CD8-positive, alpha-beta memory T cell (primary cell): ENCODE results near the gene PRRT3. TPM values are rescaled to one million over a fixed set of nuclear protein-coding genes. Genes with fewer than 3 reads are reported as not detected.
"Not testable (repeated sequence)": the region's sequence is repeated elsewhere in the genome, so short reads cannot be mapped to it uniquely, and the experiment has no call there.

Experiments
- CTCF ChIA-PET: fragments of 350-600 bp; sonication (Branson Sonifier 250); formaldehyde crosslinking; loops from one replicate; lab custom pipeline; 2021; ENCODE audit warnings: antibody characterized with exemption; lab: Charles Lee
- POLR2A ChIA-PET: fragments of 350-600 bp; sonication (Branson Sonifier 250); formaldehyde crosslinking; loops from one replicate; lab custom pipeline; 2021; ENCODE audit warnings: antibody characterized with exemption; lab: Charles Lee
- DNase-seq, 5 donors: peaks; one replicate each; pipeline versions ENCODE4 v3.0.0 to v3.0.0-alpha.2; 2020 to 2022; ENCODE audit warnings: mixed read lengths in 1 of 5
- H3K27ac ChIP-seq: one replicate; pipeline ENCODE4 v1.7.0; 2013; ENCODE audit warnings: low read depth, mild to moderate bottlenecking, low read length, moderate library complexity
- H3K27me3 ChIP-seq: 2 replicates; pipeline ENCODE4 v1.7.0; 2013; ENCODE audit warnings: low read length, mild to moderate bottlenecking; ENCODE audit not compliant: insufficient read depth, poor library complexity, severe bottlenecking
- H3K36me3 ChIP-seq: 2 replicates; pipeline ENCODE4 v1.7.0; 2013; ENCODE audit warnings: mild to moderate bottlenecking, low read length, moderate library complexity; ENCODE audit not compliant: insufficient read depth
- H3K4me1 ChIP-seq: 2 replicates; pipeline ENCODE4 v1.7.0; 2013; ENCODE audit warnings: mild to moderate bottlenecking, low read length, moderate library complexity; ENCODE audit not compliant: insufficient read depth
- H3K4me3 ChIP-seq: 2 replicates; pipeline ENCODE4 v1.7.0; 2013; ENCODE audit warnings: mild to moderate bottlenecking, low read length
- H3K9me3 ChIP-seq: 2 replicates; pipeline ENCODE4 v1.7.0; 2013; ENCODE audit warnings: mild to moderate bottlenecking, low read length
- H3K27ac Mint-ChIP-seq, 8 donors: one replicate each; pipeline ENCODE4 v1.8.0; 2020 to 2021; ENCODE audit warnings: mixed read lengths in 8 of 8, mild to moderate bottlenecking in 6 of 8, inconsistent platforms in 3 of 8, moderate library complexity in 3 of 8
- H3K27me3 Mint-ChIP-seq, 2 donors: one replicate each; pipeline ENCODE4 v1.8.0; 2020 to 2021; ENCODE audit warnings: mixed read lengths in 2 of 2, mild to moderate bottlenecking in 1 of 2, moderate library complexity in 1 of 2
- H3K36me3 Mint-ChIP-seq, 3 donors: one replicate each; pipeline ENCODE4 v1.8.0; 2020 to 2021; ENCODE audit warnings: mixed read lengths in 3 of 3, inconsistent platforms in 1 of 3, mild to moderate bottlenecking in 1 of 3
- H3K4me1 Mint-ChIP-seq, 3 donors: one replicate each; pipeline ENCODE4 v1.8.0; 2020 to 2021; ENCODE audit warnings: mixed read lengths in 3 of 3, inconsistent platforms in 1 of 3, mild to moderate bottlenecking in 1 of 3
- H3K4me3 Mint-ChIP-seq, 7 donors: one replicate each; pipeline ENCODE4 v1.8.0; 2020 to 2021; ENCODE audit warnings: mixed read lengths in 7 of 7, mild to moderate bottlenecking in 6 of 7, moderate library complexity in 4 of 7, inconsistent platforms in 2 of 7
- H3K9me3 Mint-ChIP-seq, 5 donors: one replicate each; pipeline ENCODE4 v1.8.0; 2020 to 2022; ENCODE audit warnings: mixed read lengths in 5 of 5, mild to moderate bottlenecking in 3 of 5, moderate library complexity in 2 of 5, inconsistent platforms in 1 of 5
- polyA plus RNA-seq: library from polyadenylated mRNA; unstranded; fragments of 300-500 nt; fragmentation: Illumina TruSeq; gene quantifications from one replicate; pipeline ENCODE4 v1.2.3, GENCODE V29; 2021
- total RNA-seq, 2 experiments: library from RNA; stranded (reverse); gene quantifications; one replicate each; pipeline ENCODE4 v1.2.3, GENCODE V29; 2021

The PRRT3 gene
- total and polyA plus RNA-seq, 3 experiments from 2014 or later = 5.4 to 12.3 (median 12.1) TPM

DNA sequence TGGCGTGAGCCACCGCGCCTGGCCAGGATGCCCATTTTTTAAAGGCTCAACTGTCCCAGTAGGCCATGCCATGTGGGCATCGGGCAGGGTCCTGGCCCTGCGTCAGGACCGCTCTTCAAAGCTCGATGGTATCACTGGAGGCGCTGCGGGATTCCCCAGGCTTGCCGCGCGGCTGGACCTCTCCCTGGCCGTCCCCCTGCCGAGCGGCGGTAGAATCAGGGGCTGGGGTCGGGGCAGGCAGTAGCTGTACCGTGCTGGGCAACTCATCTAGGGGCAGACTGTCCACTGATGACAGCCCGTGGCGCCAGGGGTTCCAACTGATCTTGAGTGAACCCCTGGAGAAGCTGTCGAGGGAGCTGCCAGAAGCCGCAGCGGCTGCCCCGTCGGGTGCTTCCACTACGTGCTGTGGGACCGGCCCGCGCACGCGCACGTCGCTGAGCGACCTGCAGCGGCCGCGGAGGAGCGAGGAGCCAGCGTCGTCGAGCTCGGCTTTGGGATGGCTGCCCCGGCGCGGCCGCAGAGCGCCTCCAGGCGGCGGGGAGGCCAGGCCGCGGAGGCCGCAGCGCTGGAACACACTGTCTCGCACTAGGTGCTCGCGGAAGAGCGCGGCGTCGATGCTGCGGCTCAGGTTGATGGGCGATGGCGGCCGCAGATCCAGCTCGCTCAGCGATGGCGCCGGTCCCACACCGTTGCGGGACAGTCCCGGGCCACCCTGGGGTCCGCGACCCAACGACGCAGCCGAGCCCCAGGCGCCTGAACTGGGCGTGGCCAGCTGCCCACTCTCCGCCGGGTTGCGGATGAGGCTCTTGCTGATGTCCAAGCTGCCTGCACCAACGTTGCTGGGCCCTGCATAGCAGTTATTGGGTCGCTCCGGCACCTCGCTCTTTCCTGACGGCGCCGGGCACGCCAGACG, 5.8 kb downstream of the PRRT3 start:
- Histone ChIP-seq H3K36me3 (peaks cover 6% of the 10 kb centered on the region), H3K9me3 (no peaks in the 10 kb centered on the region), H3K27ac (no peak overlapping the region), H3K4me3 (peak overlapping the region; percentile 28), H3K4me1 (peaks cover 6% of the 10 kb centered on the region), H3K27me3 (no peaks in the 10 kb centered on the region)
- peak overlapping the region; percentile 68 to 82 (median 76) for H3K4me3 Mint-ChIP-seq
- DNase-seq = peak; percentile 74 to 85 (median 80)
- H3K4me1 Mint-ChIP-seq = peaks cover 6 to 7% (median 7%) of the 10 kb centered on the region in 3 donors
- H3K27ac Mint-ChIP-seq = peak overlapping the region; percentile 68 to 96 (median 87)
- H3K36me3 Mint-ChIP-seq = peaks cover 0 to 31% (median 2%) of the 10 kb centered on the region in 3 donors
- POLR2A ChIA-PET = interaction anchor here (0.8 to 2.1 kb wide), 3 partner anchors 13 to 55 kb away, joined by 3 to 28 read pairs (median 4); partner anchors contain the start of gene CRELD1
- no peaks in the 10 kb centered on the region for H3K27me3 Mint-ChIP-seq
- H3K9me3 Mint-ChIP-seq = no peaks in the 10 kb centered on the region
- CTCF ChIA-PET = interaction anchor here (0.6 to 2.0 kb wide), 14 partner anchors 11 to 442 kb away, joined by 3 to 23 read pairs (median 4); partner anchors contain the start of gene CRELD1

DNA sequence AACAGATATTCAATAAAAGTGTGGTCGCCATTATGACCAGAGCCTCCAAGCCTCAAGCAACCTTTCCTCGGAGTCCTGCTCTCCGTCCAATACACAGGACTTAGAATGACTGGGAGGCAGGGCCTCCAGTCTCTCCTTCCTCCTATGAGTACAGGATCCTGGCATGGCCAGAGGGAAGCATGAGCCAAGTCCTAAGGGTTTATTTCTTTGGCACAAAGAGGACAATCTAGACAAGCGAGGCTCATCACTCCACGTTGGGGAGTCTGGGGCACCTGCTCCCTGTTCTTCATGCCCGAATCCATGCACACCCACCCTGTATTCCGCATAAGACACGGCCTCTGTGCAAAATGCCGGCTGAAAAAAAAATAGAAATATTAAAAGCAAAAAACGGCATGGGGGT, 6.8 kb downstream of the PRRT3 start:
- no peak for DNase-seq
- Mint-ChIP-seq H3K27ac (peak overlapping the region in 6 of 8 donors; percentile 48 to 74 (median 64)), H3K9me3 (no peaks in the 10 kb centered on the region), H3K4me1 (no peaks in the 10 kb centered on the region), H3K4me3 (peak overlapping the region in 5 of 7 donors; percentile 11 to 61 (median 43)), H3K36me3 (peaks cover 0 to 36% (median 4%) of the 10 kb centered on the region in 3 donors), H3K27me3 (no peaks in the 10 kb centered on the region)
- H3K9me3 ChIP-seq = no peaks in the 10 kb centered on the region
- H3K27me3 ChIP-seq = no peaks in the 10 kb centered on the region
- ChIA-PET POLR2A (interaction anchor here (2.1 kb wide), 1 partner anchor 12 kb away, joined by 28 read pairs; the partner anchor contains the start of gene CRELD1), CTCF (interaction anchor here (0.9 to 2.0 kb wide), 5 partner anchors 10 to 98 kb away, joined by 3 to 23 read pairs (median 10); partner anchors contain the start of gene CRELD1)
- H3K4me3 ChIP-seq = no peak overlapping the region
- peaks cover 6% of the 10 kb centered on the region for H3K36me3 ChIP-seq
- no peak overlapping the region for H3K27ac ChIP-seq
- no peaks in the 10 kb centered on the region for H3K4me1 ChIP-seq

DNA sequence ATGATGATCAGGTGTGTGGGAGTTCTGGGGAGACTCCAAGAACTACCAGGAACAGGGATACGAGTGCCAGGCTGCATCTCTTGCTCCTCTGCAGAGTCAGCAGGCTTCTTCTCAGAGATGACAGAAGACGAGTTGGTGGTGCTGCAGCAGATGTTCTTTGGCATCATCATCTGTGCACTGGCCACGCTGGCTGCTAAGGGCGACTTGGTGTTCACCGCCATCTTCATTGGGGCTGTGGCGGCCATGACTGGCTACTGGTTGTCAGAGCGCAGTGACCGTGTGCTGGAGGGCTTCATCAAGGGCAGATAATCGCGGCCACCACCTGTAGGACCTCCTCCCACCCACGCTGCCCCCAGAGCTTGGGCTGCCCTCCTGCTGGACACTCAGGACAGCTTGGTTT, 7.9 kb downstream of the PRRT3 start:
- peak overlapping the region in 4 of 8 donors; percentile 33 to 77 (median 52) for H3K27ac Mint-ChIP-seq
- H3K9me3 ChIP-seq = no peaks in the 10 kb centered on the region
- ChIA-PET CTCF (interaction anchor here (1.9 kb wide), 1 partner anchor 11 kb away, joined by 10 read pairs; the partner anchor contains the start of gene CRELD1), POLR2A (no interaction called here)
- H3K4me1 Mint-ChIP-seq = no peaks in the 10 kb centered on the region
- no peak overlapping the region for H3K4me3 Mint-ChIP-seq
- H3K36me3 ChIP-seq = peaks cover 6% of the 10 kb centered on the region
- no peak overlapping the region for H3K4me3 ChIP-seq
- H3K27me3 ChIP-seq = no peaks in the 10 kb centered on the region
- H3K27ac ChIP-seq = no peak overlapping the region
- no peaks in the 10 kb centered on the region for H3K4me1 ChIP-seq
- H3K27me3 Mint-ChIP-seq = no peaks in the 10 kb centered on the region
- no peaks in the 10 kb centered on the region for H3K9me3 Mint-ChIP-seq
- H3K36me3 Mint-ChIP-seq = peaks cover 0 to 36% (median 4%) of the 10 kb centered on the region in 3 donors
- DNase-seq = no peak

DNA sequence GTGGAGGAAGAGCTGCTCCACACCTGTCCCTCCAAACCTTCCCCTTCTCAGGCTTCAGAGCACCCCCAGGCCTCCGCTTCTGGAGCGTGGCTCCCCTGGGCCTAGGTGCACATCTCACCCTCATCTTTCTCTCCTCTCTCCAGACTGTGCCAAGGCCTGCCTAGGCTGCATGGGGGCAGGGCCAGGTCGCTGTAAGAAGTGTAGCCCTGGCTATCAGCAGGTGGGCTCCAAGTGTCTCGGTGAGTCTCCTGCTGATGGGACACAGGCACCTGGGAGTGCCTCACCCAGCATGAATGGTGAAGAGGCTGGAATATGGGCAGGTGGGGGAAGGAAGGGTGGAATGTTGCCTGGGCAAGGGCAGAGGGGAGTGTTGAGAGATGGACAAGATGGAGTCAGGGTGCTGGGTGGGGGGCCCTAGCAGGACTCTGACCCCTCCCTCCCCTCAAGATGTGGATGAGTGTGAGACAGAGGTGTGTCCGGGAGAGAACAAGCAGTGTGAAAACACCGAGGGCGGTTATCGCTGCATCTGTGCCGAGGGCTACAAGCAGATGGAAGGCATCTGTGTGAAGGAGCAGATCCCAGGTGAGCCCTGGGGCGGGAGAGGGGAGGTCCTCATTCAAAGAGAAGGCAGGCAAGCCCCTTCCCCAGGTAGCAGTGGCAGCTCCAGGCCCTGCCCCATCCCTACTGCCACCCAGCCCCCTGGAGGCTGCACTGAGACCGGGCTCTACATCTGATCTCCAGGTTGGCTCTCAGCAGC, 9.1 kb downstream of the PRRT3 start:
- CTCF ChIA-PET = interaction anchor here (1.2 to 2.0 kb wide), 3 partner anchors 10 to 287 kb away, joined by 3 to 10 read pairs (median 9); partner anchors contain the start of gene CRELD1
- Histone ChIP-seq H3K27me3 (no peaks in the 10 kb centered on the region), H3K36me3 (peaks cover 6% of the 10 kb centered on the region), H3K4me3 (no peak overlapping the region), H3K9me3 (no peaks in the 10 kb centered on the region), H3K4me1 (no peaks in the 10 kb centered on the region), H3K27ac (no peak overlapping the region)
- Mint-ChIP-seq H3K9me3 (no peaks in the 10 kb centered on the region), H3K27me3 (no peaks in the 10 kb centered on the region), H3K36me3 (peaks cover 0 to 42% (median 4%) of the 10 kb centered on the region in 3 donors), H3K27ac (peak overlapping the region in 6 of 8 donors; percentile 20 to 93 (median 58)), H3K4me3 (peak overlapping the region in 1 of 7 donors; percentile 40), H3K4me1 (no peaks in the 10 kb centered on the region)
- POLR2A ChIA-PET = no interaction called here
- no peak for DNase-seq

DNA sequence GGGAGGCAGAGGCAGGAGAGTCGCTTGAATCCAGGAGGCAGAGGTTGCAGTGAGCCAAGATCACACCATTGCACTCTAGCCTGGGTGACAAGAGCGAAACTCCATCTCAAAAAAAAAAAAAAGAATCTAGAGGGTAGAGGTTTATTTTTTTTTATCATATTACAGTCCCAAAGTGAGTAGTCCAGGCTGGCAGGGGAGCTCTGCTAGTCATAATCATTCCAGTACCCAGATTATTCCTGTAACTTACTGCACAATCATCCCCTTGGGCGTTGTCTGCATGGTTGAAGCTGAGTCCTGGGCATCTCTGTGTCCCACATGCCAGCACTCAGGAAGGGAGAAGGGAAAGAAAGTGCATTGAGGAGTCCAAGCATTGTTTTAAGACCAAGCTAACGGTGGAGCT, 10.0 kb downstream of the PRRT3 start:
- H3K36me3 Mint-ChIP-seq = peaks cover 0 to 48% (median 6%) of the 10 kb centered on the region in 3 donors
- ChIA-PET CTCF (interaction anchor here (1.1 to 2.0 kb wide), 3 partner anchors 8 to 288 kb away, joined by 3 to 9 read pairs (median 5); partner anchors contain the start of gene CRELD1), POLR2A (interaction anchor here (1.0 kb wide), 1 partner anchor 9 kb away, joined by 3 read pairs; the partner anchor contains the start of gene CRELD1)
- H3K9me3 Mint-ChIP-seq = no peaks in the 10 kb centered on the region
- peak overlapping the region in 2 of 8 donors; percentile 29 to 73 for H3K27ac Mint-ChIP-seq
- H3K4me3 Mint-ChIP-seq = no peak overlapping the region
- H3K27me3 Mint-ChIP-seq = no peaks in the 10 kb centered on the region
- Histone ChIP-seq H3K9me3 (no peaks in the 10 kb centered on the region), H3K27me3 (no peaks in the 10 kb centered on the region), H3K36me3 (peaks cover 15% of the 10 kb centered on the region), H3K27ac (no peak overlapping the region), H3K4me1 (no peaks in the 10 kb centered on the region), H3K4me3 (no peak overlapping the region)
- DNase-seq = no peak
- peaks cover 0 to 3% (median 0%) of the 10 kb centered on the region in 3 donors for H3K4me1 Mint-ChIP-seq

DNA sequence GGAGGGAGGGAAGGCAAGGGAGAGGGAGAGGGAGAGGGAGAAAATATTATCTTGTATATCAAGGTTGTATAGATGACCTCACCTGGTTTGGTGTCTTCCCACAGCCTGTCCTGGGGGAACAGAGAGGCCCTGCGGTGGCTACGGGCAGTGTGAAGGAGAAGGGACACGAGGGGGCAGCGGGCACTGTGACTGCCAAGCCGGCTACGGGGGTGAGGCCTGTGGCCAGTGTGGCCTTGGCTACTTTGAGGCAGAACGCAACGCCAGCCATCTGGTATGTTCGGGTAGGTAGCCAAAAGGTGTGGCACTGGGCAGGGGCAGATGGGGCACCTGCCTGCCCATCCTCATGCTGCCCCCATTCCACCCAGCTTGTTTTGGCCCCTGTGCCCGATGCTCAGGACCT, 11.5 kb downstream of the PRRT3 start:
- Mint-ChIP-seq H3K27me3 (no peaks in the 10 kb centered on the region), H3K36me3 (peaks cover 0 to 57% (median 10%) of the 10 kb centered on the region in 3 donors), H3K27ac (no peak overlapping the region), H3K9me3 (no peaks in the 10 kb centered on the region), H3K4me3 (no peak overlapping the region), H3K4me1 (peaks cover 1 to 14% (median 5%) of the 10 kb centered on the region in 3 donors)
- peaks cover 5% of the 10 kb centered on the region for H3K4me1 ChIP-seq
- H3K36me3 ChIP-seq = peaks cover 18% of the 10 kb centered on the region
- no peaks in the 10 kb centered on the region for H3K27me3 ChIP-seq
- H3K9me3 ChIP-seq = no peaks in the 10 kb centered on the region
- ChIA-PET POLR2A (no interaction called here), CTCF (no interaction called here)
- DNase-seq = no peak
- no peak overlapping the region for H3K4me3 ChIP-seq
- H3K27ac ChIP-seq = no peak overlapping the region

DNA sequence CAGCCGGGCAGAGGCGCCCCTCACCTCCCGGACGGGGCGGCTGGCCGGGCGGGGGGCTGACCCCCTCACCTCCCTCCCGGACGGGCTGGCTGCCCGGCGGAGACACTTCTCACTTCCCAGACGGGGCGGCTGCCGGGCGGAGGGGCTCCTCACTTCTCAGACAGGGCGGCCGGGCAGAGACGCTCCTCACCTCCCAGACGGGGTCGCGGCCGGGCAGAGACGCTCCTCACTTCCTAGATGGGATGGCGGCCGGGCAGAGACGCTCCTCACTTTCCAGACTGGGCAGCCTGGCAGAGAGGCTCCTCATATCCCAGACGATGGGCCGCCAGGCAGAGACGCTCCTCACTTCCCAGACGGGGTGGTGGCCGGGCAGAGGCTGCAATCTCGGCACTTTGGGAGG, 12.3 kb downstream of the PRRT3 start:
- peaks cover 17% of the 10 kb centered on the region for H3K36me3 ChIP-seq
- H3K27me3 Mint-ChIP-seq, CTCF ChIA-PET, DNase-seq, H3K27ac Mint-ChIP-seq, H3K4me3 Mint-ChIP-seq, H3K4me3 ChIP-seq, H3K9me3 ChIP-seq, H3K27me3 ChIP-seq, H3K9me3 Mint-ChIP-seq, POLR2A ChIA-PET, H3K27ac ChIP-seq: not testable (repeated sequence)
- peaks cover 0 to 60% (median 10%) of the 10 kb centered on the region in 3 donors for H3K36me3 Mint-ChIP-seq
- peaks cover 13% of the 10 kb centered on the region for H3K4me1 ChIP-seq
- peaks cover 10 to 22% (median 14%) of the 10 kb centered on the region in 3 donors for H3K4me1 Mint-ChIP-seq
